SHP77 (cell line): ENCODE measurements around the gene PRELID3B.
"Not testable (repeated sequence)": the region's sequence is repeated elsewhere in the genome, so short reads cannot be mapped to it uniquely, and the experiment has no call there.

Source experiments
- DNase-seq, 2 experiments: peaks; one replicate each; lab custom pipeline; 2025; lab: John Stamatoyannopoulos, UW

PRELID3B gene

DNA sequence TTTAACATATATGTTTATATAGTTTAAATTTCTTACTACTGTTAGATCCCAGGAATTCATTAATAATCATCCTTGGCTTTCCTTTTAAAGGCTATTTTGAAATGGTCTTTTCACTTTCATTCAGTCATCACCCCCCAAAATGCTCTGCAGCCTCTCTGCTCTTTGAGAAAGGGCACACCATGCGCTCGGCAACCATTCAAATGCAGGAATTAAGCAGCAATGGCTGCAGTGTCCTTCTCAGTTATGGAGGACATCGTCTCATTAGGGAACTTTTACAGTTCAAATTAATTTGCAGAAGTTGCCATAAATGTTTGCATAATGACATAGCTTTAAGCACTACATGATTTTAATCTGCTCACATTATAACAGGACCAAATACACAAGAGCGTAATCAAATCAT lies 17.1 kb downstream of the PRELID3B start:
- no peak for DNase-seq

DNA sequence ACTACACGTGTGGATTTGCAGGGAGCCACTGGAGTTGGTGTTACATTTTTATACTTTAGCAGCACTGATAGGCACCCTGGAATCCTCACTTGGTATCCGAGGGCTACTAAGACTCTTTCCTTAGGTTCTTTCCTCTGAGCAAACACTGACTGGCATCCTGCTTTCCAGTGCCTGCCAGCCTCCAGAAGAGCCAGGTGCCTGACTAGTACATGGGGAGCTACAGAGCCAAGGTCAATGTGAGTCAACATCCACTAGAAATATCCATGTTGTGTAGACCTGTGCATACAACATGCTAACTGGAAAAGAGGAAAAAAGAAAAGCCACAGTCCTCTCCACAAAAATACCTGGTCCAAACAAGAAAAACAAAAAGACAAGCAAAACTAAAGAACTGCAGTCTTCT lies 17.5 kb downstream of the PRELID3B start:
- no peak for DNase-seq

- DNase-seq = no peak
Measured at GRCh38 chr20:59024111-59024530, 18.5 kb downstream of the PRELID3B start.

DNA sequence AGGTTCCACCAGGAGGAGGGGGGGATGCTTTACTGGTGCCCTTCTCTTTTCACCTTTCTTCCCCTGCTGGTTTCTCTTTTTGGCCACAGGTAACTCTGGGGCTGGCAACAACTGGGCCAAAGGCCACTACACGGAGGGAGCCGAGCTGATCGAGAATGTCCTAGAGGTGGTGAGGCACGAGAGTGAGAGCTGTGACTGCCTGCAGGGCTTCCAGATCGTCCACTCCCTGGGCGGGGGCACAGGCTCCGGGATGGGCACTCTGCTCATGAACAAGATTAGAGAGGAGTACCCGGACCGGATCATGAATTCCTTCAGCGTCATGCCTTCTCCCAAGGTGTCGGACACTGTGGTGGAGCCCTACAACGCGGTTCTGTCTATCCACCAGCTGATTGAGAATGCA lies 19.0 kb downstream of the PRELID3B start:
- no peak for DNase-seq

- no peak for DNase-seq
Measured at GRCh38 chr20:59022754-59023153, 19.8 kb downstream of the PRELID3B start.

GRCh38 chr20:59020938-59021551 lies 21.5 kb downstream of the PRELID3B start:
- no peak for DNase-seq

DNA sequence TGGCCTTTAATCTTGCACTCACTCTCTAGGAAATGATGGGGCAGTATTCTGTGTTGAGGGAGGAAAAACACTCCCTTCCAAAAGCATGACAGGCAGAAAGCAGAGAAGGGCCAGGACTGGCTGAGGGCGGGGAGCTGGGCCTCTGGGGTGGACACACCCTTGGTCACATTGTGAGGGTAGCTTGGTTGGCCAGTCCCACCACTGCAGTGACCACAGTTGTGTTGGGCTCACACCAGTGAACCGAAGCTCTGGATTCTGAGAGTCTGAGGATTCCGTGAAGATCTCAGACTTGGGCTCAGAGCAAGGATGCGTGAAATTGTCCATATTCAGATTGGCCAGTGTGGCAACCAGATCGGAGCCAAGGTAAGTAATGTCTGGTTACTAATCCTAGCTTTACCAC lies 23.4 kb downstream of the PRELID3B start, which contains the start of gene TUBB1:
Gene TUBB1 (plus strand): TSS at position 213 of the 400 bp plus-strand sequence. CDS start 94 bp downstream, at position 307.
- DNase-seq = no peak

DNA sequence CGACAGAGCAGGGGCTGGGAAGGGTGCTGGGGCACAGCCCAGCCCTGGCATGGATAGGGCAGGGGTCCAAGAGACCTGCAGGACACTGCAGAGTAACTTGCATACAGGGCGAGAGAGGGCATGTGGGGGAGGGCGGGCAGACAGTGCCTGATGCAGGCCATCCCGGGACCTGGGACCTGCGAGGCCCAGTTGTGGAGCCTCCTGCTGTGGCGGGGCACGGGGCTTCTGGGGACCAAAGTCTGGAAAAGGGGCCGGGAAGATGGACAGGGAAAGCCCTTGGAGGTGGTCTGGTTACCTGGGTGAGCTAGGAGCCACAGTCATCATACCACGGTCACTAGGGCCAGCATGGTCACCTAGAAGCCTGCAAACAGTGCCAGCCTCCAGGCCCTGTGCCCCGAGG lies 23.8 kb downstream of the PRELID3B start:
- DNase-seq = no peak

- no peak for DNase-seq
Measured at GRCh38 chr20:59017493-59018231, 24.9 kb downstream of the PRELID3B start.

DNA sequence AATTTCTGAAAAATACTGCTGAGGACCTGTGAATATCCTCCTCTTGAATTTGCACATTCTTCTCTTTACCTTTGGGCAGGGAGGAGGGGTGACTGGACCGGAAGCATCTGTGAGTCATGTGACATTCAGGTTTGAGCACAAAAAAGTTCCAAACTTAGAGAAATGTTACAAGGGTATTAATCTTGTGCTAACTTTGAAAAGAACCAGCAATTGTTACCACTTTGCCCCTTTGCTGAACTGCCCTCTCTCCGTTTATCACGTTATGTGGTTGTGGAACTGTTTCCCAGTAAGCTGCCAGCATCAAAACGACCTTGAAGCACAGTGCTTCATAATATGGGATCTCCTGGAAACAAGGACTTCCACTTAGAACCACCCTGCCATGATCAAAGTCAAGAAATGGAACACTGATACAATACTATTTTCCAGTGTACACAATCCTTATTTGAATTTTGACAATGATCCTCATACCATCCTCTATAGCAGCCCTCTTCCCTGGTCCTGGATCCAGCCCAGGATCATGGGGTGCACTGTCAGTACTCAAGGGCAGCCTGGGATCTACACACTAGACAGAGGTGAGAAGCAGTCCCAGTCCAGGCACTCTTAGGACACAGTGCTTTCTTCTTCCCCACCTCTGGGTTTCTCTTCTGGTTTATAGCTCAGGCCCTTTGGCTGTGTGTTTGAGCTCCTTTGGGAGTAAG lies 25.6 kb downstream of the PRELID3B start:
- DNase-seq = no peak

DNA sequence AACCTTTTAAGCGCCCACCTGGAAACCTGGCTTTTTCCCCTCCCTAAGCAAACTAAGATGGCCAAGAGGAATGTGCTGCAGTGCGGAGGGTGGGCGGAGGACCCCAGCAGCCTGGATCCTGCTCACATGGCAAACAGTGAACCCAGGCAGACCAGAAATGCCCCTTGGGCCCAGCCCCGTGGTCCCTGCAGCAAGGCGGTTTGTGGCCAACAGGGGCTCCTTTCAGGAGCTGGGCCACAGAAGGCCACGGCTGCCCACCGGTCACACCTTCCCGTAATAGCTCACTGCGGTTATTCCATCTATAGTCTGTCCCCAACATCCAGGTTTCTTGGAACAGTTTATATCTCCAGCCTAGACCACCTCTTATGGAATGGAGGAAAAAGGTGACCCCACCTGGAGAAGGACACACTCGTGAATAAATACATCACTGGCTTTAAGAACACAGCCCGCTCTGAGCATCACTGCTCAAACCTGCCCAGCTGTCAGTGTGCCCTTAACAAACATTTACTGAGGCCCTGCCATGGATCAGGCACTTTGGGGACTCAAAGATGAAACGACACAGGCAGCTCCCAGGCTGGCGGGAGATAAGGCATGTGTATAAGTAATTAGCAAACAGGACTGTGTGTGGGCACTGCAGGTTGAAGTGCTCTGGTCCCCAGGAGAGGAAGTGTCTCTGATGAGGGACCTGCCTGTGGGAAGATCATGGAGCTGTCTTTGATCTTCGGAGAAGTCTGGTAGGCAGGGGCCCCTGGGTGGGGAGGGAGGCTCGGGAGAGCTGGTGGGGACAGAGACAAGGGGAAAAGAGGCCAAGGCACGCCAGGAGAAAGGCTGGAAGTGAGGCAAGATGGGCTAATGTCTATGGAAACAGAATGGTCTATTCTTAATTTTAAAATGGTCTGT lies 26.5 kb downstream of the PRELID3B start:
- DNase-seq = no peak

- DNase-seq = no peak
Measured at GRCh38 chr20:59015411-59015810, 27.2 kb downstream of the PRELID3B start.

- DNase-seq = no peak
Measured at GRCh38 chr20:59014680-59015389, 27.8 kb downstream of the PRELID3B start.

DNA sequence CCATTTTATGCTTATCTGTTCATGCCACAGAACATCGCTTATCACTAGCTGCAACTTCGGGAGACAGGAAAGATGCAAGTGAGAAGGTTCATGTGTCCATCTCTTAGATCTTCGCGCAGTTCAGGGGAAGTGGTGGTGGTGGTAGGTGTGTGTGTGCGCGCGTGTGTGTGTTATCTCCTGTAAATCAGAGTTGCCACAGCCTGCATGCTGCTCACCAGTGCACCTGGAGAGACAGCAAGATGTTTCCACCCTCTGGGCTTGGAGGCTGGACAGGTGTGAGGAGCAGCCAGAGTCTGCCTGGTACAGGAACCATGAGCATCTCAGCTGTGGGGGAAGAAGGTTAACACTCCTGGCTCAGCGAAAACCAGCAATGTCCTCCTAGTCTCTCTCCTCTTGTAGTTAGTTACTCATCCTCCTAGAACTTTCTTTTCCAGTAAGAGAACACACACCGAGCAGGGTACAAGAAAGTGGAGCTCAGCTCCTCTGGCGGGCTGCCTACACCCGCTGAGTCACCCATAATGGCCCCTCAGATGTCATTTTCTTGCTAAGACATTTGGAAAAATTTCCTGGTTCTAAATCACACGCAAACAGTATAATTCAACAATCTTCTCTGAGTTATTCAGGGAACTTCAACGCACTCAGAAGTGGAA lies 28.5 kb downstream of the PRELID3B start:
- no peak for DNase-seq

GRCh38 chr20:59013031-59013951 lies 29.3 kb downstream of the PRELID3B start:
- no peak for DNase-seq

GRCh38 chr20:59011874-59012157 lies 30.8 kb downstream of the PRELID3B start:
- not testable (repeated sequence) for DNase-seq

- no peak for DNase-seq
Measured at GRCh38 chr20:59010995-59011873, 31.4 kb downstream of the PRELID3B start.

DNA sequence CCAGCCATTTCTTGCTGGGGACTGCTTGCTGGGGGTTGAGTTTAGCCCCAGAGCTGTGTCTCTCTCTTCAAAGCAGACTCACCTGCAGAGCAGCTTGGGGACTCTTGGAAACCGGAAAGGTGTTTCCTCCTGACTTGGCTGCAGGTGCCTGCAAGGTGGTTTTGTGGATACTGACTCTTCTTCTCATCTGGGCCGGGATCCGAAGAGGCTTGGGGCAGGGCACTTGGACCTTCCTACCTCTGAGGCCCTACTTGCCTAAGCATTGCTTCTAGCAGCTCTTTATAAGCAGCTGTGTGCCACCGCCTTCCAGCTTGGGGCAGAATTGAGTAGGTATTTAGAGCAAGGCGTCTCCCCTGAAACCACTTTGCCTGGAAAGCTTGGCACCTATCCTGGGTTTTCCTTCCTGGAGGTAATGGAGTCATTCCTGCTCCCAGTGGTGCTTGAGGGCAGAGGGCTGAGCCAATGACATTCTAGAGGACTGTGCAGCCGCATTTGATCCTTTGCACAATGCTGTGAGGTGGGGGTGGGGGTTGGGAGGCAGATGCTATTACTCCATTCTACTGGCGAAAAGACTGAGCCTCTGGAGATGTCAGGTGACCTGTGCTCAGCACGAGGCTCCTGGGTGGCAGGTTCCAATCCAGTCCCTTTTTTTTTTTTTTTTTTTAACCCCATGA lies 32.1 kb downstream of the PRELID3B start:
- DNase-seq = no peak
